Measurements from ENCODE around the gene ZBTB48.
A peak's percentile ranks its signal among the peaks of the same experiment; 100 is the strongest.
"Not testable (repeated sequence)": the region's sequence is repeated elsewhere in the genome, so short reads cannot be mapped to it uniquely, and the experiment has no call there.

ZBTB48 gene

GRCh38 chr1:6592865-6593593 is 13.2 kb downstream of the ZBTB48 start:
- no peak for DNase-seq

GRCh38 chr1:6593810-6594209 is 14.0 kb downstream of the ZBTB48 start:
- DNase-seq = no peak

- no peak for DNase-seq
Observed at GRCh38 chr1:6594977-6595740, 15.4 kb downstream of the ZBTB48 start.

GRCh38 chr1:6596351-6596750 is 16.6 kb downstream of the ZBTB48 start:
- DNase-seq = no peak

GRCh38 chr1:6596886-6597776 is 17.3 kb downstream of the ZBTB48 start:
- DNase-seq = no peak

- no peak for DNase-seq
Observed at GRCh38 chr1:6597777-6598131, 18.0 kb downstream of the ZBTB48 start.

GRCh38 chr1:6599141-6599975 is 19.6 kb downstream of the ZBTB48 start:
- DNase-seq = peak; percentile 68 to 73

GRCh38 chr1:6599991-6600390 is 20.2 kb downstream of the ZBTB48 start:
- not testable (repeated sequence) for DNase-seq

GRCh38 chr1:6600410-6601048 is 20.7 kb downstream of the ZBTB48 start:
- no peak for DNase-seq

- DNase-seq = peak; percentile 82 to 84
Observed at GRCh38 chr1:6601049-6601922, 21.5 kb downstream of the ZBTB48 start.

- peak; percentile 25 to 29 for DNase-seq
Observed at GRCh38 chr1:6601923-6602668, 22.3 kb downstream of the ZBTB48 start.

- DNase-seq = peak; percentile 86 to 90
Observed at GRCh38 chr1:6602669-6603237, 23.0 kb downstream of the ZBTB48 start, which contains the start of gene KLHL21. TSS of gene KLHL21 (minus strand) at chr1:6602869. CDS start at chr1:6602817, 52 bp downstream.

GRCh38 chr1:6603238-6603914 is 23.6 kb downstream of the ZBTB48 start:
- DNase-seq = peak; percentile 51 to 56

- no peak for DNase-seq
Observed at GRCh38 chr1:6603915-6604558, 24.2 kb downstream of the ZBTB48 start.

GRCh38 chr1:6612641-6613360 is 33.0 kb downstream of the ZBTB48 start:
- no peak for DNase-seq

- DNase-seq = peak; percentile 99
Observed at GRCh38 chr1:6613361-6614018, 33.7 kb downstream of the ZBTB48 start, which contains the start of gene PHF13. TSS of gene PHF13 (plus strand) at chr1:6613731. CDS start at chr1:6614067, 336 bp downstream.
